HepG2 (cell line): ENCODE data around the gene SAMD8. TPM values are rescaled to one million over a fixed set of nuclear protein-coding genes. Genes with fewer than 3 reads are reported as not detected.

ENCODE experiments used
- DNMT1 ChIP-seq: sonication (generic); formaldehyde crosslinking; IDR thresholded peaks from 2 replicates; pipeline ENCODE4 v1.5.1; 2020; ENCODE audit warnings: mild to moderate bottlenecking, missing genetic modification reagents
- E2F5 ChIP-seq: sonication (generic); formaldehyde crosslinking; conservative IDR thresholded peaks from 2 replicates; pipeline ENCODE4 v1.4.0; 2020; ENCODE audit warnings: missing genetic modification reagents
- FOXO1 ChIP-seq: sonication (generic); formaldehyde crosslinking; IDR thresholded peaks from 2 replicates; pipeline ENCODE4 v1.4.0; 2020; ENCODE audit warnings: missing genetic modification reagents
- HNF1A ChIP-seq, 2 experiments: sonication (generic) in 1 of 2; formaldehyde crosslinking in 1 of 2; IDR thresholded peaks; 2 replicates each; pipeline versions ENCODE4 v1.4.0 to v1.6.1; 2016 to 2020; ENCODE audit warnings: borderline replicate concordance in 1 of 2, low read depth in 1 of 2, mild to moderate bottlenecking in 1 of 2, missing genetic modification reagents in 1 of 2
- HOXA3 ChIP-seq: sonication (generic); formaldehyde crosslinking; IDR thresholded peaks from 2 replicates; pipeline ENCODE4 v1.5.0; 2020; ENCODE audit warnings: missing genetic modification reagents
- MXD4 ChIP-seq: IDR thresholded peaks from 2 replicates; pipeline ENCODE4 v1.6.1; 2016; ENCODE audit warnings: mild to moderate bottlenecking, missing biosample characterization, missing genetic modification reagents
- NCOR1 ChIP-seq: fragments of 200-600 bp; sonication (generic); IDR thresholded peaks from 2 replicates; pipeline ENCODE4 v1.7.0; 2017; ENCODE audit warnings: antibody characterized with exemption, low read length, borderline replicate concordance
- NFE2 ChIP-seq: sonication (generic); formaldehyde crosslinking; IDR thresholded peaks from 2 replicates; pipeline ENCODE4 v1.4.0; 2020; ENCODE audit warnings: missing genetic modification reagents
- NR2C2 ChIP-seq: sonication (generic); formaldehyde crosslinking; IDR thresholded peaks from 2 replicates; pipeline ENCODE4 v1.4.0; 2020; ENCODE audit warnings: missing genetic modification reagents, mild to moderate bottlenecking, moderate library complexity, borderline replicate concordance
- PAX8 ChIP-seq: sonication (generic); formaldehyde crosslinking; IDR thresholded peaks from 2 replicates; pipeline ENCODE4 v1.8.0; 2022; ENCODE audit warnings: mild to moderate bottlenecking, missing genetic modification reagents, borderline replicate concordance
- SIX1 ChIP-seq: sonication (generic); formaldehyde crosslinking; IDR thresholded peaks from 2 replicates; pipeline ENCODE4 v1.4.0; 2020; ENCODE audit warnings: missing genetic modification reagents, borderline replicate concordance
- SMC3 ChIP-seq: IDR thresholded peaks from 2 replicates; pipeline ENCODE4 v1.6.1; 2011; ENCODE audit warnings: low read length, improper control_type of control experiment
- SP4 ChIP-seq: sonication (generic); formaldehyde crosslinking; IDR thresholded peaks from 2 replicates; pipeline ENCODE4 v1.8.1; 2023; ENCODE audit warnings: mild to moderate bottlenecking, missing genetic modification reagents
- TOE1 ChIP-seq: sonication (generic); formaldehyde crosslinking; IDR thresholded peaks from 2 replicates; pipeline ENCODE4 v1.4.0; 2020; ENCODE audit warnings: mild to moderate bottlenecking, missing genetic modification reagents
- WIZ ChIP-seq: sonication (generic); formaldehyde crosslinking; IDR thresholded peaks from 2 replicates; pipeline ENCODE4 v1.5.1; 2020; ENCODE audit warnings: mild to moderate bottlenecking, missing genetic modification reagents
- ZBTB14 ChIP-seq: sonication (generic); formaldehyde crosslinking; IDR thresholded peaks from 2 replicates; pipeline ENCODE4 v1.4.0; 2020; ENCODE audit warnings: missing genetic modification reagents
- ZFP37 ChIP-seq: sonication (generic); formaldehyde crosslinking; IDR thresholded peaks from 2 replicates; pipeline ENCODE4 v1.4.0; 2020; ENCODE audit warnings: missing genetic modification reagents, borderline replicate concordance
- ZMYM4 ChIP-seq: sonication (generic); formaldehyde crosslinking; IDR thresholded peaks from 2 replicates; pipeline ENCODE4 v1.8.1; 2023; ENCODE audit warnings: mild to moderate bottlenecking, missing genetic modification reagents
- ZNF276 ChIP-seq: sonication (generic); formaldehyde crosslinking; IDR thresholded peaks from 2 replicates; pipeline ENCODE4 v1.4.0; 2020; ENCODE audit warnings: mild to moderate bottlenecking, low read depth, missing genetic modification reagents
- ZNF607 ChIP-seq: sonication (generic); formaldehyde crosslinking; IDR thresholded peaks from 2 replicates; pipeline ENCODE4 v1.5.1; 2020; ENCODE audit warnings: missing genetic modification reagents, mild to moderate bottlenecking, borderline replicate concordance
- ZNF672 ChIP-seq: sonication (generic); formaldehyde crosslinking; IDR thresholded peaks from 2 replicates; pipeline ENCODE4 v1.8.1; 2022; ENCODE audit warnings: missing genetic modification reagents
- ZNF777 ChIP-seq: sonication (generic); formaldehyde crosslinking; IDR thresholded peaks from 2 replicates; pipeline ENCODE4 v1.4.0; 2020; ENCODE audit warnings: missing genetic modification reagents
- ZNF850 ChIP-seq: sonication (generic); formaldehyde crosslinking; conservative IDR thresholded peaks from 2 replicates; pipeline ENCODE4 v1.9.0; 2021; ENCODE audit warnings: mild to moderate bottlenecking, missing genetic modification reagents
- ZSCAN25 ChIP-seq: sonication (generic); formaldehyde crosslinking; IDR thresholded peaks from 2 replicates; pipeline ENCODE4 v1.8.0; 2022; ENCODE audit warnings: mild to moderate bottlenecking, missing genetic modification reagents
- polyA plus RNA-seq, 8 experiments: library from polyadenylated mRNA; depleted of rRNA in 3 of 8; stranded (reverse) in 7 of 8; unstranded in 1 of 8; fragments of >200 nt; fragmentation: Illumina TruSeq in 4 of 8; extraction: Trizol in 4 of 8; gene quantifications; 2 replicates each; pipeline versions ENCODE4 v1.2.1 to v1.2.3, GENCODE V29; 2011 to 2016; ENCODE audit warnings: low read depth in 4 of 8, missing spikeins in 1 of 8, mixed read lengths in 1 of 8; ENCODE audit not compliant: insufficient read depth in 1 of 8
- total RNA-seq, 5 experiments: library from RNA; depleted of rRNA; stranded (reverse); fragments of >200 nt; fragmentation: Illumina TruSeq; extraction: Trizol; gene quantifications; 2 replicates each; pipeline ENCODE4 v1.2.3, GENCODE V29; 2016; ENCODE audit warnings: low read depth in 1 of 5

The SAMD8 gene
- total and polyA plus RNA-seq, 2 of the 13 experiments (the other 11 are each of a cell fraction or from before 2014, with no cell fraction given) = 10.4 to 13.2 TPM

GRCh38 chr10:75111365-75111906, at the start of gene SAMD8 (continued):
- TF ChIP-seq ZNF777 = peak; percentile 91
- no peak for TF ChIP-seq SMC3
- TF ChIP-seq MXD4 (CRISPR knock-in tag) = no peak; the same call in 1 of the 2 replicates
- TF ChIP-seq DNMT1 = 0 out of 2 replicates have a peak, but pooled peaks have one; percentile 47
- TF ChIP-seq ZBTB14 (CRISPR knock-in tag) = no peak
- no peak for TF ChIP-seq FOXO1 (CRISPR knock-in tag)
- TF ChIP-seq ZNF276 (CRISPR knock-in tag) = no peak
- TF ChIP-seq WIZ (CRISPR knock-in tag) = no peak
- no peak for TF ChIP-seq NFE2 (CRISPR knock-in tag)
- TF ChIP-seq TOE1 = no peak
- no peak for TF ChIP-seq ZNF850 (CRISPR knock-in tag)
- 0 out of 2 replicates have a peak, but pooled peaks have one; percentile 5 for TF ChIP-seq SIX1
- no peak for TF ChIP-seq ZNF672 (CRISPR knock-in tag)
- no peak for TF ChIP-seq ZFP37
- no peak for TF ChIP-seq ZNF607 (CRISPR knock-in tag)
- TF ChIP-seq HOXA3 (CRISPR knock-in tag) = peak; percentile 69; the same call in 1 of the 2 replicates
- TF ChIP-seq NCOR1 = no peak
- TF ChIP-seq ZSCAN25 = no peak
- peak; percentile 96 for TF ChIP-seq NR2C2 (CRISPR knock-in tag)
- peak; percentile 34; the same call in 1 of the 2 replicates for TF ChIP-seq PAX8 (CRISPR knock-in tag)
- peak; percentile 86 for TF ChIP-seq SP4 (CRISPR knock-in tag)
- peak; percentile 76 for TF ChIP-seq ZMYM4
- no peak for TF ChIP-seq HNF1A (IDR thresholded peaks at IDR 0.05; ENCODE audit: low read depth)
- peak; percentile 65 for TF ChIP-seq HNF1A (CRISPR knock-in tag; IDR thresholded peaks at IDR 0.05; ENCODE audit: borderline replicate concordance)
- no peak for TF ChIP-seq E2F5 (CRISPR knock-in tag)
